ENCODE measurements around the gene APBB2.

Gene APBB2

DNA sequence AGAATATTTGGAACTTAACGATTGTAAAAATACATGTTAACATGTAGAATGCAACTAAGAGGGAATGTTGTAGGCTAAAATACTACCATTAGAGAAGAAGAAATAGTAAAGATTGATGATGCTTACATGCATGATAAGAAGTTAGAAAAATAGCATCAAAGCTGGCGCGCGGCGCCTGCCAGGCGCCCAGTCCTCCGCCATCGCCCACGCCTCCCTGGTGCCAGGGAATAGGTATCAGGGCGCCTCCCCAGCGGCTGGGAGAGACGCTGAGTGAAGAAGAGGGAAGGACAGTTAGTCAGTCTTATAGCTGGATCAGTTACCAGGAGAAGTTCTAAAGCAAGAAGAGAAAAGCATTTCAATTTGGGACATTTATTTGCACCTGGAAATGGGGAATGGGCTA is 428.6 kb downstream of the APBB2 start:
- no peak overlapping the region for H3K27ac ChIP-seq
- TF ChIP-seq FOXP2 (optimal IDR thresholded peaks at IDR 0.05; ENCODE audit: control extremely low read depth, extremely low read length, insufficient read depth) (no peak), POLR2AphosphoS5 (IDR thresholded peaks at IDR 0.05; ENCODE audit: borderline replicate concordance, low read depth, low read length) (no peak), EZH2 (IDR thresholded peaks at IDR 0.05) (no peak)
- no peaks in the 10 kb centered on the region for H3K36me3 ChIP-seq (ENCODE audit: insufficient read depth, low read length)
- H3K9me3 ChIP-seq (ENCODE audit: low read depth, low read length), result no peaks in the 10 kb centered on the region
- no peak for DNase-seq (ENCODE audit: low read depth, low spot score)
- H3K4me3 ChIP-seq, result no peak overlapping the region
- H3K9ac ChIP-seq (ENCODE audit: insufficient read length), result no peak overlapping the region

DNA sequence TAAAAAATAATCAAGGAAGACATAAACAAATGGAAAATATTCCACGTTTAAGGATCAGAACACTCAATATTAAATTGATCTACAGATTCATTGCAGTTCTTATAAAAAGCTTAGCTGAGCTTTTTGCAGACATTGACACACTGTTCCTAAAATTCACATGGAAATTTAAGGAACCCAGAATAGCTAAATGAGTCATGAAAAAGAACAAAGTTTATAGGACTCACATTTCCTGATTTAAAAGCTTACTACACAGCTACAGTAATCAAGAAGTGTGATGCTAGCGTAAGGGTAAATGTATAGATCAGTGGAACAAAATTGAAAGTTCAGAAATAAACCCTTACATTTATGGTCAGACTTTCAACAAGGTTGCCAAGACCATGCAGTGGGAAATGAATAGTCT is 431.5 kb downstream of the APBB2 start:
- TF ChIP-seq FOXP2 (optimal IDR thresholded peaks at IDR 0.05; ENCODE audit: control extremely low read depth, extremely low read length, insufficient read depth) (no peak), POLR2AphosphoS5 (IDR thresholded peaks at IDR 0.05; ENCODE audit: borderline replicate concordance, low read depth, low read length) (no peak), EZH2 (IDR thresholded peaks at IDR 0.05) (no peak)

DNA sequence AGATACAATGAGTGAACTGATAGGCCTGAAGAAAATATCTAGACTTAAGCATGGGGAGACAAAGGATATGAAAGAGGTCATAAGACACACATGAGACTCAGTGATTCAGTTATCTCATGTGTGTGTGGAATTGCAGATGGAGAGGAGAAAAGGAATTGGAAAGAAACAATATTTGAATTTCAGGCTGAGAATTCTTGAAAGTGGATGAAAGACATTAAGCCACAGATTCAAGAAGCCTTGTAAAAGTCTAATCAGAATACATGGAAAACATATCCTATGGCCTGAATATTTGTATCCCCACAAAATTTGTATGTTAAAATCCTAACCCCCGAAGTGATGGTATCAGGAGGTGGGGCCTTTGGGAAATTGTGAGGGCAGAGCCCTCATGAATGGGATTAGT is 436.3 kb downstream of the APBB2 start:
- no peaks in the 10 kb centered on the region for H3K36me3 ChIP-seq (ENCODE audit: insufficient read depth, low read length)

More for the DNA sequence above, 431.5 kb downstream of the APBB2 start:
- no peak overlapping the region for H3K9ac ChIP-seq (ENCODE audit: insufficient read length)
- peaks cover 1% of the 10 kb centered on the region; the same call in 1 of the 2 replicates for H3K9me3 ChIP-seq (ENCODE audit: low read depth, low read length)
- no peak overlapping the region for H3K4me3 ChIP-seq
- H3K36me3 ChIP-seq (ENCODE audit: insufficient read depth, low read length), result no peaks in the 10 kb centered on the region
- H3K27ac ChIP-seq, result no peak overlapping the region
- DNase-seq (ENCODE audit: low read depth, low spot score), result no peak

DNA sequence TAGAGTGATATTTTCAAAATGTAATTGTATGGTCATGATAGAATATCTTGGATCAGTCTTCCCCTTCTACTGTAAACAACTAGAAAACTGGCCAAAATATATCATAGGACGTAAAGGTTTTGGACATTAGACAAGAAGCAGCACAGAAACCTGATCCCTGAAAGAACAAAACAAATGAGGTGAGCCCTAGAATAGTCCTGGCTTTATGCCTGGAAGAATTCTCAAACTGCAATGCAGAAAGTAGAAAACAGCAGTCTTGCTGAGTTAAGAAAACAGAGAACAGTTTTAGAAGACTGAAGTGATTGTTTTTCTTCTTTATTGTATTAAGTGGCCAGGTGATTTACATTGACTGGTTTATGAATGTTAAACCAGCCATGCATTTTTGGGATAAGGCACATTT is 445.1 kb downstream of the APBB2 start:
- no peak overlapping the region for H3K27ac ChIP-seq
- no peaks in the 10 kb centered on the region for H3K36me3 ChIP-seq (ENCODE audit: insufficient read depth, low read length)
- no peak for DNase-seq (ENCODE audit: low read depth, low spot score)
- no peak overlapping the region for H3K9ac ChIP-seq (ENCODE audit: insufficient read length)
- no peaks in the 10 kb centered on the region for H3K9me3 ChIP-seq (ENCODE audit: low read depth, low read length)
- H3K4me3 ChIP-seq, result no peak overlapping the region
- TF ChIP-seq POLR2AphosphoS5 (IDR thresholded peaks at IDR 0.05; ENCODE audit: borderline replicate concordance, low read depth, low read length) (no peak), EZH2 (IDR thresholded peaks at IDR 0.05) (no peak), FOXP2 (optimal IDR thresholded peaks at IDR 0.05; ENCODE audit: control extremely low read depth, extremely low read length, insufficient read depth) (no peak)

More for the DNA sequence above, 436.3 kb downstream of the APBB2 start:
- peaks cover 6% of the 10 kb centered on the region; the same call in 1 of the 2 replicates for H3K9me3 ChIP-seq (ENCODE audit: low read depth, low read length)
- no peak for DNase-seq (ENCODE audit: low read depth, low spot score)
- no peak overlapping the region for H3K9ac ChIP-seq (ENCODE audit: insufficient read length)
- no peak overlapping the region for H3K27ac ChIP-seq
- H3K4me3 ChIP-seq, result no peak overlapping the region
- TF ChIP-seq POLR2AphosphoS5 (IDR thresholded peaks at IDR 0.05; ENCODE audit: borderline replicate concordance, low read depth, low read length), result no peak
- no peak for TF ChIP-seq EZH2 (IDR thresholded peaks at IDR 0.05)
- TF ChIP-seq FOXP2 (optimal IDR thresholded peaks at IDR 0.05; ENCODE audit: control extremely low read depth, extremely low read length, insufficient read depth), result no peak

DNA sequence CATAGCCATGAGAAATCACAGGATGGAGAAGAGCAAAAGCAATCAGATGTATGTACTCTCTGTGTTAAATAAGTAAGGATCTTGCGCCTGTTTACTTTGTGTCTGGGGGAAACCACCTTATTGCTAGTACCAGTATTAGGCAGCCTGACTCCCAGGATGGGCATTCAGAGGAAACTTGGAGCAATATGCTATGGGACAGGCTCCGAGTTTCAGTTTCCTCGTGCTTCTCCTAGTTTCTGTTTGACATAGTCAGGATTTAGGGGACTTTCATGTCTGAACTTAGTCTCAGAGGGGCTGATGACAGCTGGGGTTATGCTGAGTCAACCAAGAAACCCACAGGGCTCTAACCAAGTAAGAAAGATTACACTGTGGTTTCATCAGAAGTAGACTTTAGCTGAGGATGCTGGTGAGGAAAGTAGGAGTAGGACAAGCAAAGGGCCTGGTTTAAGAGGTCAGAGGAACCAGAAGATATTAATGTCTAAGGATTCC is 451.1 kb downstream of the APBB2 start:
- Histone ChIP-seq H3K9ac (ENCODE audit: insufficient read length) (peak overlapping the region; percentile 41), H3K4me3 (no peak overlapping the region), H3K27ac (peak overlapping the region; percentile 66; the same call in 1 of the 2 replicates), H3K36me3 (ENCODE audit: insufficient read depth, low read length) (no peaks in the 10 kb centered on the region), H3K9me3 (ENCODE audit: low read depth, low read length) (no peaks in the 10 kb centered on the region)
- no peak for TF ChIP-seq EZH2 (IDR thresholded peaks at IDR 0.05)
- no peak for DNase-seq (ENCODE audit: low read depth, low spot score)
